Endothelial cell of umbilical vein (primary cell): ENCODE measurements around the gene RASGEF1C. TPM values are rescaled to one million over a fixed set of nuclear protein-coding genes. Genes with fewer than 3 reads are reported as not detected.

ENCODE experiments used
- BruUV-seq: library from RNA; stranded (reverse); fragments of 400-500 nt; replicated peaks from 2 replicates; lab custom pipeline; 2021; lab: Mats Ljungman, UMichigan
- CTCF ChIA-PET: fragments of 300-600, 350-600 bp; sonication (Branson Sonifier 250); formaldehyde crosslinking; loops from one replicate; lab custom pipeline; 2021; ENCODE audit warnings: antibody characterized with exemption, inconsistent platforms; lab: Charles Lee
- POLR2A ChIA-PET: fragments of 300-600, 350-600 bp; sonication (Branson Sonifier 250); formaldehyde crosslinking; loops from one replicate; lab custom pipeline; 2021; ENCODE audit warnings: antibody characterized with exemption, inconsistent platforms; lab: Charles Lee
- DNase-seq: peaks from one replicate; pipeline ENCODE4 v3.0.0-alpha.2; 2011; ENCODE audit warnings: low read depth, low spot score
- FAIRE-seq: peaks from 2 replicates; lab custom pipeline; 2011; peaks lifted over from hg19 to GRCh38; lab: Jason Lieb, UNC
- H2AFZ ChIP-seq: 2 replicates; pipeline ENCODE4 v1.6.0; 2012; ENCODE audit warnings: low read depth, low read length, control low read depth, inconsistent platforms
- H3K27ac ChIP-seq: 2 replicates; pipeline ENCODE4 v1.5.1; 2011; ENCODE audit warnings: low read depth, mild to moderate bottlenecking, control low read depth, low read length, moderate library complexity; ENCODE audit not compliant: insufficient read depth
- H3K27me3 ChIP-seq, 2 experiments: 2 replicates each; pipeline versions ENCODE4 v1.6.0 to v1.6.1; 2011; ENCODE audit warnings: low read length in 2 of 2, mixed read lengths in 1 of 2; ENCODE audit not compliant: control insufficient read depth in 2 of 2, insufficient read depth in 2 of 2
- H3K36me3 ChIP-seq, 2 experiments: 2 replicates in 1 of 2; 3 replicates in 1 of 2; pipeline ENCODE4 v1.5.1; 2011; ENCODE audit warnings: low read length in 2 of 2, mild to moderate bottlenecking in 1 of 2, moderate library complexity in 1 of 2; ENCODE audit not compliant: control insufficient read depth in 2 of 2, insufficient read depth in 2 of 2; ENCODE audit errors: extremely low read depth in 1 of 2
- H3K4me1 ChIP-seq: 3 replicates; pipeline ENCODE4 v1.5.1; 2011; ENCODE audit warnings: mild to moderate bottlenecking, low read length; ENCODE audit not compliant: control insufficient read depth, insufficient read depth; ENCODE audit errors: extremely low read depth
- H3K4me2 ChIP-seq: 2 replicates; pipeline ENCODE4 v1.6.1; 2011; ENCODE audit warnings: low read length, control low read depth, mixed read lengths; ENCODE audit not compliant: insufficient read depth
- H3K4me3 ChIP-seq, 3 experiments: fragments of 200-600 bp in 1 of 3; sonication (generic), shearing (Covaris generic) in 1 of 3; replicated peaks in 1 of 3; 2 replicates each; pipeline ENCODE4 v1.5.1; 2011 to 2016; ENCODE audit warnings: control low read depth in 3 of 3, low read length in 3 of 3, mild to moderate bottlenecking in 2 of 3, inconsistent platforms in 1 of 3, low read depth in 1 of 3, moderate library complexity in 1 of 3; ENCODE audit not compliant: insufficient read depth in 1 of 3
- H3K79me2 ChIP-seq: 2 replicates; pipeline ENCODE4 v1.6.0; 2012; ENCODE audit warnings: low read length, inconsistent platforms; ENCODE audit not compliant: control insufficient read depth, insufficient read depth
- H3K9ac ChIP-seq: replicated peaks from 2 replicates; pipeline ENCODE3; 2011; ENCODE audit warnings: low read length, control low read depth; ENCODE audit not compliant: insufficient read depth; ENCODE audit errors: extremely low read depth
- H3K9me1 ChIP-seq: replicated peaks from 3 replicates; pipeline ENCODE4 v1.6.0; 2011; ENCODE audit warnings: mild to moderate bottlenecking, low read length; ENCODE audit not compliant: control insufficient read depth, insufficient read depth; ENCODE audit errors: extremely low read depth
- H3K9me3 ChIP-seq: replicated peaks from 2 replicates; pipeline ENCODE4 v1.5.1; 2012; ENCODE audit warnings: low read length, inconsistent platforms; ENCODE audit not compliant: control insufficient read depth, insufficient read depth
- H4K20me1 ChIP-seq: replicated peaks from 2 replicates; pipeline ENCODE3; 2011; ENCODE audit warnings: mild to moderate bottlenecking, low read length; ENCODE audit not compliant: control insufficient read depth, insufficient read depth; ENCODE audit errors: extremely low read depth
- EZH2 ChIP-seq: IDR thresholded peaks from 2 replicates; pipeline ENCODE4 v1.6.1; 2012; ENCODE audit warnings: borderline replicate concordance, low read depth, mild to moderate bottlenecking, moderate library complexity, low read length, inconsistent platforms; ENCODE audit not compliant: severe bottlenecking
- FOS ChIP-seq: IDR thresholded peaks from 2 replicates; pipeline ENCODE4 v1.6.1; 2011; ENCODE audit warnings: mild to moderate bottlenecking, low read length, moderate library complexity, borderline replicate concordance; ENCODE audit not compliant: insufficient read depth
- GATA2 ChIP-seq: IDR thresholded peaks from 2 replicates; pipeline ENCODE4 v1.7.0; 2011; ENCODE audit warnings: low read depth, mild to moderate bottlenecking, moderate library complexity, mixed read lengths, low read length; ENCODE audit not compliant: insufficient read length, insufficient read depth
- JUN ChIP-seq: IDR thresholded peaks from 2 replicates; pipeline ENCODE4 v1.6.1; 2011; ENCODE audit warnings: borderline replicate concordance, low read depth; ENCODE audit not compliant: insufficient read length, insufficient read depth
- MAX ChIP-seq: IDR thresholded peaks from 2 replicates; pipeline ENCODE4 v1.6.1; 2011; ENCODE audit not compliant: insufficient read depth, insufficient read length
- MYC ChIP-seq: IDR thresholded peaks from one replicate; pipeline ENCODE4 v1.6.1; 2011; ENCODE audit warnings: mild to moderate bottlenecking, low read depth, low read length
- POLR2A ChIP-seq: IDR thresholded peaks from 2 replicates; pipeline ENCODE4 v1.6.1; 2012; ENCODE audit warnings: low read depth, mild to moderate bottlenecking, control low read depth, low read length
- POLR2AphosphoS5 ChIP-seq: IDR thresholded peaks from 2 replicates; pipeline ENCODE4 v1.6.1; 2012; ENCODE audit warnings: low read depth, mild to moderate bottlenecking, control low read depth, low read length, moderate library complexity; ENCODE audit not compliant: insufficient read depth
- dilution Hi-C: fragments of 300-500 bp; cut with MboI; formaldehyde crosslinking; loops from one replicate; pipeline ENCODE4 v1.15.0; 2019; ENCODE audit warnings: low sequenced_read_pairs; ENCODE audit not compliant: extremely low pct_ligation_motif_present
- intact Hi-C: fragments of 100-400 bp; cut with micrococcal nuclease; formaldehyde crosslinking; loops from one replicate; pipeline ENCODE4 v1.10.0; 2022
- polyA plus RNA-seq, 4 experiments: library from polyadenylated mRNA; depleted of rRNA in 3 of 4; stranded (reverse) in 3 of 4; unstranded in 1 of 4; fragments of >200 nt; gene quantifications; 2 replicates each; pipeline versions ENCODE4 v1.2.1 to v1.2.3, GENCODE V29; 2011 to 2012; ENCODE audit warnings: missing spikeins in 1 of 4
- total RNA-seq: library from RNA; stranded (reverse); gene quantifications from 2 replicates; pipeline ENCODE4 v1.2.3, GENCODE V29; 2021
- TF ChIP-seq, protein P1 (sequence below), 2 donors: IDR thresholded peaks; 1 replicate in 1 of 2; 2 replicates in 1 of 2; pipeline ENCODE4 v1.5.1; 2011; ENCODE audit warnings: low read length in 2 of 2, mild to moderate bottlenecking in 2 of 2, moderate library complexity in 2 of 2, control low read depth in 1 of 2, inconsistent platforms in 1 of 2, low read depth in 1 of 2; ENCODE audit not compliant: insufficient read depth in 1 of 2; ENCODE audit errors: extremely low read depth in 1 of 2

Gene RASGEF1C
- total and polyA plus RNA-seq, 2 donors (not counting 3 experiments of a cell fraction or from before 2014, with no cell fraction given): not detected

- Histone ChIP-seq H3K27me3 (no peaks in the 10 kb centered on the region), H3K4me3 (no peak overlapping the region), H2AFZ (no peak overlapping the region), H3K9ac (no peak overlapping the region), H3K4me2 (no peak overlapping the region), H3K9me1 (no peaks in the 10 kb centered on the region), H3K36me3 (no peaks in the 10 kb centered on the region), H4K20me1 (no peaks in the 10 kb centered on the region), H3K4me1 (no peaks in the 10 kb centered on the region), H3K27ac (no peak overlapping the region), H3K79me2 (no peaks in the 10 kb centered on the region), H3K9me3 (no peaks in the 10 kb centered on the region)
- POLR2A ChIA-PET: no interaction called here
- no TSS peak for BruUV-seq
- no peak for FAIRE-seq
- no peak for DNase-seq
- CTCF ChIA-PET: no interaction called here
- dilution Hi-C loops: no loop called here
- intact Hi-C loops: no loop called here
- TF ChIP-seq EZH2: no peak
- TF ChIP-seq JUN: no peak
- no peak for TF ChIP-seq MYC
- TF ChIP-seq POLR2A: no peak
- no peak for TF ChIP-seq FOS
- TF ChIP-seq, protein P1, sequence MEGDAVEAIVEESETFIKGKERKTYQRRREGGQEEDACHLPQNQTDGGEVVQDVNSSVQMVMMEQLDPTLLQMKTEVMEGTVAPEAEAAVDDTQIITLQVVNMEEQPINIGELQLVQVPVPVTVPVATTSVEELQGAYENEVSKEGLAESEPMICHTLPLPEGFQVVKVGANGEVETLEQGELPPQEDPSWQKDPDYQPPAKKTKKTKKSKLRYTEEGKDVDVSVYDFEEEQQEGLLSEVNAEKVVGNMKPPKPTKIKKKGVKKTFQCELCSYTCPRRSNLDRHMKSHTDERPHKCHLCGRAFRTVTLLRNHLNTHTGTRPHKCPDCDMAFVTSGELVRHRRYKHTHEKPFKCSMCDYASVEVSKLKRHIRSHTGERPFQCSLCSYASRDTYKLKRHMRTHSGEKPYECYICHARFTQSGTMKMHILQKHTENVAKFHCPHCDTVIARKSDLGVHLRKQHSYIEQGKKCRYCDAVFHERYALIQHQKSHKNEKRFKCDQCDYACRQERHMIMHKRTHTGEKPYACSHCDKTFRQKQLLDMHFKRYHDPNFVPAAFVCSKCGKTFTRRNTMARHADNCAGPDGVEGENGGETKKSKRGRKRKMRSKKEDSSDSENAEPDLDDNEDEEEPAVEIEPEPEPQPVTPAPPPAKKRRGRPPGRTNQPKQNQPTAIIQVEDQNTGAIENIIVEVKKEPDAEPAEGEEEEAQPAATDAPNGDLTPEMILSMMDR (IDR thresholded peaks at IDR 0.05; ENCODE audit: extremely low read depth in 1 of 2, insufficient read depth in 1 of 2, low read depth in 1 of 2, low read length in 2 of 2): no peak
- TF ChIP-seq GATA2: no peak
- no peak for TF ChIP-seq MAX
- TF ChIP-seq POLR2AphosphoS5: no peak
Measured at GRCh38 chr5:180156141-180156540, 52.9 kb downstream of the RASGEF1C start.
